ENCODE measurements around the gene MRPL54.

MRPL54 gene

DNA sequence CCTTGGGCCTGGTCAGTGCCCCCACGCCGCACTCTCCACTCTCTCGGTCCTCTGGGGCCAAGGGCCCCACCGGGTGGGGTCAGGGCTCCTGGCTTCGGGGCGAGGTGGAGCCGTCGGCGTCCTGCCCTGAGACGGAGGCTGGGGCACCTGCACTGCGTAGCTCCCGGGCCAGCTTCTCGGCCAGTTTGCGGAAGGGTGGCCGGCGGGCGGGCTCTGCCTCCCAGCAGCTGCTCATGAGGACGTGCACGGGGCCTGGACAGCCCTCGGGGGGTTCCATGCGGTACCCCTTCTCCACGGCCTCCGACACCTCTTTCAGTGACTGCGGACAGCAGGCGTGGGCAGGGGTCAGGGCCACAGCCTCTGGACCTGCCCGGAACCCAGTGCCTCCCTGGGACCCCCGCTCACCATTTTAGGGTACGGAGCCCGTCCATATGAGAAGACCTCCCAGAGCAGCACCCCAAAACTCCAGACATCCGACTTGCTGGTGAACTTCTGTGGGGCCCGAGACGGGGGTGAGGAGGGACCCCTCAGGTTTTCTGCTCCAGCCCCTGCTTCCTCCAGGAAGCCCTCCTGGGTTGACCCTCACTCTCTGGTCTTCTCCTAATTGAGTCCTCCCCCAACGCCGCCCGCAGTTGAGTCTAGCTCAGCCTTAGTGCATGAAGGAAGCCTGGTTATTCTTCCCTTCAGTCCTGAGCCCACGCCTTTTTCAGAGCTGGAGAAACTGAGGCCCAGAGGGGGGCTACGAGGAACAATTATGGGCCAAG lies 15.8 kb downstream of the MRPL54 start:
- TF ChIP-seq, protein P1, sequence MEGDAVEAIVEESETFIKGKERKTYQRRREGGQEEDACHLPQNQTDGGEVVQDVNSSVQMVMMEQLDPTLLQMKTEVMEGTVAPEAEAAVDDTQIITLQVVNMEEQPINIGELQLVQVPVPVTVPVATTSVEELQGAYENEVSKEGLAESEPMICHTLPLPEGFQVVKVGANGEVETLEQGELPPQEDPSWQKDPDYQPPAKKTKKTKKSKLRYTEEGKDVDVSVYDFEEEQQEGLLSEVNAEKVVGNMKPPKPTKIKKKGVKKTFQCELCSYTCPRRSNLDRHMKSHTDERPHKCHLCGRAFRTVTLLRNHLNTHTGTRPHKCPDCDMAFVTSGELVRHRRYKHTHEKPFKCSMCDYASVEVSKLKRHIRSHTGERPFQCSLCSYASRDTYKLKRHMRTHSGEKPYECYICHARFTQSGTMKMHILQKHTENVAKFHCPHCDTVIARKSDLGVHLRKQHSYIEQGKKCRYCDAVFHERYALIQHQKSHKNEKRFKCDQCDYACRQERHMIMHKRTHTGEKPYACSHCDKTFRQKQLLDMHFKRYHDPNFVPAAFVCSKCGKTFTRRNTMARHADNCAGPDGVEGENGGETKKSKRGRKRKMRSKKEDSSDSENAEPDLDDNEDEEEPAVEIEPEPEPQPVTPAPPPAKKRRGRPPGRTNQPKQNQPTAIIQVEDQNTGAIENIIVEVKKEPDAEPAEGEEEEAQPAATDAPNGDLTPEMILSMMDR (conservative IDR thresholded peaks at IDR 0.05; ENCODE audit: low read depth) = no peak
- no peak overlapping the region for H3K27ac ChIP-seq
- DNase-seq (ENCODE audit: low spot score) = no peak
- ChIA-PET CTCF (no interaction called here), POLR2A (ENCODE audit: low non-redundant PET) (no interaction called here)

DNA sequence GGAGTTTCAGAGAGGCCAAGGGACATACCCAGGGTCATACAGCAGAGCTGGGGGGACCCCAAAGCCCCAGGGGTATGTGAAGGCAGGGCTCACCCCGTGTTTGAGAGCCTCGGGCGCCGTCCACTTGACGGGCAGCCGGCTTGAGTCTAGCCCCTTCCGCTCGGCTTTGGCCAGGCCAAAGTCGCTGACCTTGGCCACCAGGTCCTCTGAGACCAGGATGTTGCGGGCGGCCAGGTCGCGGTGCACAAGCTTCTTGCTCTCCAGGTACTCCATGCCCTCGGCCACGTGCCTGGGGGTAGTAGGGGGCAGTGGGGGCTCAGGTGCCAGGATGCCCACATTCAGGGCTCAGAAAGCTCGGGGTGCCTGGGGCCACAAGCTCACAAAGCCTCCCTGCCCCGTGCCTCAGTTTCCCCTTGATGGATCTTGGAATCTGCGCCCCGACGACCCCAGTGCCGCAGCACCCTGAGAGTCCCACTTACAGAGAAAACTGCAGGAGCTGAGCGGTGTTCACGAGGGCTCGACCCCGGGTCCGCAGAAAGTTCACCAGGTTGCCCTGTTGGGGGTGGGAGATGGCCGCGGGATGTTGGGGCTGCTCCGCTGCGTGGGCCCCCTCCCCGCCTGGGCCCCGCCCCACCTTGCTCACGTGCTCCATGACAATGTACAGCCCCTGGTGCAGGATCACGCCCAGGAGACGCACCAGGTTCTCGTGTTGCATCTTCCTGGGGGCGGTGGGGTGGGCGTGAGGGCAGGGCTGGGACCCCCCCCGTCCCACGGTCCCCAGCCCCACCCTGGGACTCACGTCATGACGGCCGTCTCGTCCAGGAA lies 16.6 kb downstream of the MRPL54 start:
- ChIA-PET POLR2A (ENCODE audit: low non-redundant PET) (no interaction called here), CTCF (interaction anchor here (0.5 to 0.6 kb wide), 2 partner anchors 368 to 454 kb away, joined by 4 to 5 read pairs; no protein-coding TSS in a partner anchor)
- H3K27ac ChIP-seq = no peak overlapping the region

DNA sequence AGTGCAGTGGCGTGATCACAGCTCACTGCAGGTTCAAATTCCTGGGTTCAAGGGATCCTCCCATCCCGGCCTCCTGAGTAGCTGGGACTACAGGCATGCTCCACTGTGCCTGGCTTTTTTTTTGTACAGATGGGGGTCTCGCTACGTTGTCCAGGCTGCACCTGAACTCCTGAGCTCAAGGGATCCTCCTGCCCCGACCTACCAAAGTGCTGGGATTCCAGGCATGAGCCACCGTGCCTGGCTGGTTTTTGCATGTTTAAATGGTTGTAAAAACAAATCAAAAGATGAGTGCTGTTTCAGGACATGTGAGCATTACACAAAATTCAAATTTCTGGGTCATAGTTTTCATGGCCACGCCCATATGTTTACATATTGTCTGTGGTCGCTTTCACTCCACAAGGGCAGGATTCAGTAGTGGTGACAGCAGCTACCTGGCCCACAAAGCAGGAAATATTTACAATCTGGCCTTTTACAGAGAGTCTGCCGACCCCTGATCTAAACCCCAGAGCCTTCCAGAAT lies 18.4 kb downstream of the MRPL54 start:
- DNase-seq (ENCODE audit: low spot score) = no peak
- ChIA-PET CTCF (interaction anchor here (0.7 kb wide), 1 partner anchor 21 kb away, joined by 3 read pairs; no protein-coding TSS in a partner anchor), POLR2A (ENCODE audit: low non-redundant PET) (no interaction called here)
- H3K27ac ChIP-seq = no peak overlapping the region
- TF ChIP-seq, protein P1 (conservative IDR thresholded peaks at IDR 0.05; ENCODE audit: low read depth) = no peak

More for the DNA sequence above, 16.6 kb downstream of the MRPL54 start:
- TF ChIP-seq, protein P1 (conservative IDR thresholded peaks at IDR 0.05; ENCODE audit: low read depth) = no peak
- DNase-seq (ENCODE audit: low spot score) = no peak

DNA sequence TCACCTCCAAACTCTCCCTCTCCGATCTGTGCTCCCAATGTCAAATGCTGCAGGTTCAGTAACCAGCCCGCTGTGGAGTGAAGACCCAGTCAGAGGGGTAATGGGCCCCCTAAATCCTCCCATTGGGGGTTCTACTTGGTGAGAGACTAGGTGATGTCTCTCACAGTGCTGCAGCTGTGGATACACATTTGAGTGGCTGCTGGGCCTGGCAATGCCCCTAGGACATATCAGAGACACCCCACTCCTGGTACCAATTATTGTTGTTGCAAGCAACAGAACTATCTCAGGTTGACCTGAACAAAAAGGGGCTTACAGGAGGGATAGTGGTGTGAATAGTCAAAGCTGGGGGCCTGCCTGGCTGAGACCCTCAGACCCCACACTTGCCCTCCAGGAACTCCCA lies 19.1 kb downstream of the MRPL54 start:
- CTCF ChIA-PET = no interaction called here
- DNase-seq (ENCODE audit: low spot score) = no peak
- no peak overlapping the region for H3K27ac ChIP-seq
- TF ChIP-seq, protein P1 (conservative IDR thresholded peaks at IDR 0.05; ENCODE audit: low read depth) = no peak
- POLR2A ChIA-PET (ENCODE audit: low non-redundant PET) = no interaction called here

DNA sequence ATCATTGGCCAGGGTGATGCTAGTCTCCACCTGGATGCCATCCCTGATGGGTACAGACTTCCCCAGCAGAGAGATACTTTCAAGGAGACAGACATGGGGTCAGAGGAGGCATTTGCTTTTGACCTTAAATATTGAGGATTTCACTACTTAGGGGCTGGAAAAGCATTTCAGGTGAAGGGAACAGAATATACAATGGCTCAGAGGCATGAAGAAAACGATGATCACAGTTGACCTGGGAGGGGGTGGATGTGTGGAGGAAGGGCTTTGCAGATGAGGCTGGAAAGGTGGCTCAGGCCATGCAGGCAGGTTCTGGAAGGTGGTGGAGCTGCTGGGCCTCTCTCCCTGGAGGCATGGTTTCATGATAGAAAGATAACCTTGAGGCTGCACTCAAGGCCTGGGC lies 19.8 kb downstream of the MRPL54 start:
- DNase-seq (ENCODE audit: low spot score) = no peak

DNA sequence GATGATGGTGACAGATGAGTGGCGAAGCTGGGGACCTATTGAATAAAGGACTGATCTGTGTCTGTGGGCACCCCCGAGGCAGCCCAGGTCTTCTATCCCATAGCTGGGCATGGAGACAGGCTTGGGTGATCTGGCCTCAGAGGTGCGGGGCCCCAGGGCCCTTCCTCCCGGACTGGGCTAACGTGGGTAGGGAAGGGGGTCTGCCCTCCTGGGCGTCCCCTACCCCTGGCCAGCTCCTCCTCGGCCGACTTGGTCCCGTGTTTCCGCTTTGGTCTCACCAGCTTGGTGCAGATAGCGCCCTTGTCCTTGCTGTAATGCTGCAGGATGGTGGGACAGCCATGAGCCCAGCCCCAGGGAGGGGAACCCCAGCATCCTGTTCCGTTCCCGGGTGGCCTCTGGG lies 20.4 kb downstream of the MRPL54 start:
- ChIA-PET CTCF (interaction anchor here (0.6 kb wide), 1 partner anchor 58 kb away, joined by 4 read pairs; no protein-coding TSS in a partner anchor), POLR2A (ENCODE audit: low non-redundant PET) (no interaction called here)
- H3K27ac ChIP-seq = no peak overlapping the region
- TF ChIP-seq, protein P1 (conservative IDR thresholded peaks at IDR 0.05; ENCODE audit: low read depth) = no peak
- DNase-seq (ENCODE audit: low spot score) = no peak

More for the DNA sequence above, 19.8 kb downstream of the MRPL54 start:
- H3K27ac ChIP-seq = no peak overlapping the region
- ChIA-PET POLR2A (ENCODE audit: low non-redundant PET) (no interaction called here), CTCF (interaction anchor here (0.6 kb wide), 1 partner anchor 58 kb away, joined by 4 read pairs; no protein-coding TSS in a partner anchor)
- TF ChIP-seq, protein P1 (conservative IDR thresholded peaks at IDR 0.05; ENCODE audit: low read depth) = no peak

All from RWPE1 (cell line).